ENCODE data around the gene RPF1. TPM values are rescaled to one million over a fixed set of nuclear protein-coding genes. Genes with fewer than 3 reads are reported as not detected.

Gene RPF1
- total RNA-seq, 1 experiment from 2014 or later = 36.1 TPM

- Histone ChIP-seq H4K5ac (ENCODE audit: insufficient read length, low read depth, low read length) (no peak overlapping the region), H3K14ac (ENCODE audit: insufficient read depth, low read length) (no peak overlapping the region), H3K56ac (ENCODE audit: insufficient read length, low read depth, low read length) (no peak overlapping the region), H3K79me1 (ENCODE audit: insufficient read depth, low read depth, low read length, poor library complexity, severe bottlenecking) (no peaks in the 10 kb centered on the region), H2BK15ac (ENCODE audit: low read depth, low read length) (no peak overlapping the region), H3K27me3 (ENCODE audit: insufficient read depth, low read length) (no peaks in the 10 kb centered on the region), H3K9me3 (ENCODE audit: control insufficient read depth, low read depth, low read length) (no peaks in the 10 kb centered on the region), H3T11ph (ENCODE audit: low read length) (no peak overlapping the region), H3K4me2 (ENCODE audit: insufficient read depth, insufficient read length, low read length) (no peak overlapping the region), H2BK5ac (ENCODE audit: insufficient read length, low read length) (no peak overlapping the region), H3K4me1 (ENCODE audit: insufficient read depth, low read length) (no peaks in the 10 kb centered on the region; the same call in 1 of the 2 replicates), H2BK20ac (ENCODE audit: low read depth, low read length, poor library complexity, severe bottlenecking) (no peak overlapping the region), H3K23me2 (ENCODE audit: insufficient read length, low read depth, low read length, poor library complexity, severe bottlenecking) (no peaks in the 10 kb centered on the region), H4K8ac (replicated peaks; ENCODE audit: insufficient read length, low read depth, low read length) (no peak overlapping the region), H2BK12ac (ENCODE audit: insufficient read length, low read depth, low read length) (no peak overlapping the region), H3K27ac (ENCODE audit: insufficient read length, low read depth, low read length) (no peak overlapping the region), H4K91ac (ENCODE audit: insufficient read length, low read depth, low read length) (no peak overlapping the region), H3K9ac (ENCODE audit: extremely low read depth, insufficient read length, low read length) (no peak overlapping the region), H2BK120ac (ENCODE audit: low read depth, low read length, poor library complexity, severe bottlenecking) (no peak overlapping the region), H4K20me1 (ENCODE audit: control insufficient read depth, insufficient read depth, insufficient read length) (no peaks in the 10 kb centered on the region), H2AFZ (ENCODE audit: low read length) (no peak overlapping the region), H3K79me2 (ENCODE audit: insufficient read depth, low read length) (no peaks in the 10 kb centered on the region), H3K23ac (ENCODE audit: insufficient read length, low read depth, low read length) (no peak overlapping the region), H2AK5ac (ENCODE audit: insufficient read length, low read length) (no peak overlapping the region), H3K4ac (ENCODE audit: low read depth, low read length) (no peak overlapping the region), H3K18ac (ENCODE audit: insufficient read length, low read depth, low read length) (no peak overlapping the region)
- Mint-ChIP-seq H3K4me3 (no peak overlapping the region), H3K27me3 (ENCODE audit: low read depth) (no peaks in the 10 kb centered on the region), H3K9me3 (no peaks in the 10 kb centered on the region), H3K27ac (no peak overlapping the region), H3K4me1 (no peaks in the 10 kb centered on the region), H3K36me3 (ENCODE audit: insufficient read depth in 1 of 3, low read depth in 3 of 3) (no peaks in the 10 kb centered on the region)
- WGBS (ENCODE audit: extremely low coverage, insufficient read length, low lambda C conversion rate) = no CpG with 5 or more reads among the region's 1 CpG
- no peak for DNase-seq
- no peak for TF ChIP-seq CTCF (conservative IDR thresholded peaks at IDR 0.05)
Measured at GRCh38 chr1:84540759-84541158, 61.7 kb downstream of the RPF1 start.
